Stomach (tissue), 4 donors: ENCODE results near the gene CPXM2.

ENCODE experiments used
- CTCF ChIP-seq, 7 experiments: fragments of 450-650 bp in 4 of 7; fragments of 200-600 bp in 3 of 7; sonication (generic) in 3 of 7; IDR thresholded peaks; one replicate each; pipeline ENCODE4 v1.5.1; 2016 to 2019; ENCODE audit warnings: antibody characterized with exemption in 7 of 7, control low read depth in 2 of 7, mild to moderate bottlenecking in 1 of 7
- POLR2A ChIP-seq, 4 donors: fragments of 450-650 bp; IDR thresholded peaks; one replicate each; pipeline ENCODE4 v1.6.1; 2016; ENCODE audit warnings: antibody characterized with exemption in 4 of 4, control low read depth in 2 of 4, mild to moderate bottlenecking in 1 of 4, moderate library complexity in 1 of 4
- POLR2AphosphoS5 ChIP-seq, 3 donors: sonication (generic); formaldehyde crosslinking; IDR thresholded peaks; one replicate each; pipeline ENCODE4 v1.6.1; 2016; ENCODE audit warnings: antibody characterized with exemption in 3 of 3

DNA sequence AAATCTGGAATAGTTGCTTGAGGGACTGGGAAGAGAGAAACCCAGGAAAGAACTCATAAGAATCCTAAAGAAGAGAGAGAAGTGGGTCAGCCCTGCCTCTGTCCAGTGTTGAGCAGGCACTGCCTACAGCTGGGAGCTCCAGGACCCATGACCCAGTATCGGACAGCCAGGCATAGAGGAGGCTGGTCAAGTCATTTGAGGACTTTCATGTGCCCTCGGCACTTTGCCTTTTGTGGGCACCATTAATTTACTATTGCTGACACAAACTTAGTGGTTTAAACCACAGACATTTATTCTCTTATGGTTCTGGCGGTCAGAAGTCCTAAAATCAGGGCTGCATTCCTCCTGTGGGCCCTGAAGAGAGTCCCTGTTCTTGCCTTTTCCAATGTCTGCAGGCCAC lies 60.3 kb downstream of the CPXM2 start:
- TF ChIP-seq CTCF (IDR thresholded peaks at IDR 0.05) (no peak), POLR2AphosphoS5 (IDR thresholded peaks at IDR 0.05) (no peak), POLR2A (IDR thresholded peaks at IDR 0.05) (no peak)
